DOHH2 (cell line): ENCODE measurements around the gene MCOLN1.

ENCODE experiments used
- H3F3A ChIP-seq: fragments of 200-600 bp; sonication (generic), shearing (Covaris generic); 2 replicates; pipeline ENCODE4 v1.6.0; 2016; ENCODE audit warnings: antibody characterized with exemption, mild to moderate bottlenecking; ENCODE audit not compliant: control insufficient read depth, insufficient read depth
- H3K27ac ChIP-seq: fragments of 200-600 bp; sonication (generic); 2 replicates; pipeline ENCODE4 v1.5.1; 2014; ENCODE audit warnings: low read depth, mild to moderate bottlenecking, low read length, moderate library complexity
- H3K27me3 ChIP-seq: fragments of 200-600 bp; sonication (generic); 2 replicates; pipeline ENCODE4 v1.6.1; 2014; ENCODE audit warnings: mild to moderate bottlenecking, low read length, mixed read lengths; ENCODE audit not compliant: control insufficient read depth
- H3K36me3 ChIP-seq: fragments of 200-600 bp; sonication (generic); 2 replicates; pipeline ENCODE4 v1.6.1; 2014; ENCODE audit warnings: mild to moderate bottlenecking, low read length, moderate library complexity, mixed read lengths; ENCODE audit not compliant: control insufficient read depth
- H3K4me1 ChIP-seq: fragments of 200-600 bp; sonication (generic); 2 replicates; pipeline ENCODE4 v1.6.1; 2014; ENCODE audit warnings: mild to moderate bottlenecking, low read length, mixed read lengths; ENCODE audit not compliant: control insufficient read depth
- H3K4me2 ChIP-seq: fragments of 200-600 bp; sonication (generic); 2 replicates; pipeline ENCODE4 v1.6.0; 2014; ENCODE audit warnings: mild to moderate bottlenecking, low read length, moderate library complexity
- H3K4me3 ChIP-seq: fragments of 200-600 bp; sonication (generic); 2 replicates; pipeline ENCODE4 v1.5.1; 2014; ENCODE audit warnings: mild to moderate bottlenecking, low read length, mixed read lengths
- H3K79me2 ChIP-seq: fragments of 200-600 bp; sonication (generic); 2 replicates; pipeline ENCODE4 v1.6.1; 2014; ENCODE audit warnings: mild to moderate bottlenecking, low read length, mixed read lengths; ENCODE audit not compliant: control insufficient read depth
- H3K9me2 ChIP-seq: fragments of 200-600 bp; sonication (generic); replicated peaks from 2 replicates; pipeline ENCODE4 v1.6.1; 2014; ENCODE audit warnings: mild to moderate bottlenecking, low read length, mixed read lengths; ENCODE audit not compliant: control insufficient read depth
- H3K9me3 ChIP-seq: fragments of 200-600 bp; sonication (generic); 2 replicates; pipeline ENCODE4 v1.6.1; 2014; ENCODE audit warnings: antibody characterized with exemption, low read length, mixed read lengths; ENCODE audit not compliant: control insufficient read depth, insufficient read depth
- H4K20me1 ChIP-seq: fragments of 200-600 bp; sonication (generic); 2 replicates; pipeline ENCODE4 v1.6.0; 2014; ENCODE audit warnings: low read depth, mild to moderate bottlenecking, antibody characterized with exemption, low read length, moderate library complexity; ENCODE audit not compliant: control insufficient read depth, insufficient read depth
- EZH2phosphoT487 ChIP-seq: fragments of 200-600 bp; sonication (generic); IDR thresholded peaks from 2 replicates; pipeline ENCODE4 v1.6.1; 2017; ENCODE audit warnings: borderline replicate concordance, mild to moderate bottlenecking, antibody characterized with exemption, low read length, moderate library complexity, mixed read lengths
- TF ChIP-seq, protein P1 (sequence below): fragments of 200-600 bp; sonication (generic); IDR thresholded peaks from one replicate; pipeline ENCODE4 v1.5.1; 2014; ENCODE audit warnings: antibody characterized with exemption, mild to moderate bottlenecking, low read depth, low read length; ENCODE audit not compliant: poor library complexity, severe bottlenecking

The MCOLN1 gene

DNA sequence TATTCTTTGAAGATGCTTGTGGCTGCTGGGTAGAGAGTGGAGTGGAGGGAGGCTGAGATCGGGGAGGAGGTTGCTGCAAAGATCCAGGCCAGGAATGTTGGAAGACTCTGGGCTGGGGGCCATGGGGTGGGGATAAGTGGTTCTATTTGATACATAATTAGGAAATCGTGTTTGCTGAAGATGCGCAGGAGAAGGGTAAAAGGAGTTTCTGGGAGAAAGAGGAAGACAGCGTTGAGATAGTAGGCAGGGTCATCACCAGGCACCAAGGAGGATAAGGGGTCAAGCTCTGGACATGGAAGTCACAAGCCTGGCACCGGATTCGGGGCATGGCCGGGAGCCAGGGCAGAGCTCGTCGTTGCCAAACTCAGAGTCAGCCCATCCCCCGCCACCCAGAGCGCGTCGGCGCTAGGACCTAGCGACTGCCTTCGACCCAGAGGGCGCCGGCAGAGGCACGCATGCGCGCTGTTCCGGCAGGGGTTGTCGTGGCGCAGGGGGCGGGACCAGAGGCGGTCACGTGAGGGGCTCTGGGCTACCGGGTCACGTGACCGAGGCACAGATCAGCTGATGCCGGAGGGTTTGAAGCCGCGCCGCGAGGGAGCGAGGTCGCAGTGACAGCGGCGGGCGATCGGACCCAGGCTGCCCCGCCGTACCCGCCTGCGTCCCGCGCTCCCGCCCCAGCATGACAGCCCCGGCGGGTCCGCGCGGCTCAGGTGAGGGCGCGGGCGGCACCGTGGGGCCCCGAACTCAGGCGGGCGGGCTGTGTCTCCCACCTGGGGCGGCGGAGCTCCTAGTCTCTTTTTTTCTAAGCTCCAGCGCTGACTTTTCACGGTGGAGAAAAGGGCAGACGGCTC is at the start of gene MCOLN1:
MCOLN1 (plus strand) TSS at position 553 of the 851 bp plus-strand sequence; CDS start at position 680, 127 bp downstream.
- H3K79me2 ChIP-seq = no peaks in the 10 kb centered on the region
- H3K27me3 ChIP-seq = peaks cover 12% of the 10 kb centered on the region
- H3K4me2 ChIP-seq = peak within 1 kb of the TSS; percentile 80
- H3K4me3 ChIP-seq = peak within 1 kb of the TSS; percentile 86
- no peaks in the 10 kb centered on the region for H3F3A ChIP-seq
- H3K36me3 ChIP-seq = no peaks in the 10 kb centered on the region
- TF ChIP-seq, protein P1, sequence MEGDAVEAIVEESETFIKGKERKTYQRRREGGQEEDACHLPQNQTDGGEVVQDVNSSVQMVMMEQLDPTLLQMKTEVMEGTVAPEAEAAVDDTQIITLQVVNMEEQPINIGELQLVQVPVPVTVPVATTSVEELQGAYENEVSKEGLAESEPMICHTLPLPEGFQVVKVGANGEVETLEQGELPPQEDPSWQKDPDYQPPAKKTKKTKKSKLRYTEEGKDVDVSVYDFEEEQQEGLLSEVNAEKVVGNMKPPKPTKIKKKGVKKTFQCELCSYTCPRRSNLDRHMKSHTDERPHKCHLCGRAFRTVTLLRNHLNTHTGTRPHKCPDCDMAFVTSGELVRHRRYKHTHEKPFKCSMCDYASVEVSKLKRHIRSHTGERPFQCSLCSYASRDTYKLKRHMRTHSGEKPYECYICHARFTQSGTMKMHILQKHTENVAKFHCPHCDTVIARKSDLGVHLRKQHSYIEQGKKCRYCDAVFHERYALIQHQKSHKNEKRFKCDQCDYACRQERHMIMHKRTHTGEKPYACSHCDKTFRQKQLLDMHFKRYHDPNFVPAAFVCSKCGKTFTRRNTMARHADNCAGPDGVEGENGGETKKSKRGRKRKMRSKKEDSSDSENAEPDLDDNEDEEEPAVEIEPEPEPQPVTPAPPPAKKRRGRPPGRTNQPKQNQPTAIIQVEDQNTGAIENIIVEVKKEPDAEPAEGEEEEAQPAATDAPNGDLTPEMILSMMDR = no peak
- no peak for TF ChIP-seq EZH2phosphoT487
- peaks cover 14% of the 10 kb centered on the region for H3K4me1 ChIP-seq
- no peaks in the 10 kb centered on the region for H4K20me1 ChIP-seq
- no peaks in the 10 kb centered on the region for H3K9me3 ChIP-seq
- no peaks in the 10 kb centered on the region for H3K9me2 ChIP-seq
- H3K27ac ChIP-seq = no peak within 1 kb of the TSS

DNA sequence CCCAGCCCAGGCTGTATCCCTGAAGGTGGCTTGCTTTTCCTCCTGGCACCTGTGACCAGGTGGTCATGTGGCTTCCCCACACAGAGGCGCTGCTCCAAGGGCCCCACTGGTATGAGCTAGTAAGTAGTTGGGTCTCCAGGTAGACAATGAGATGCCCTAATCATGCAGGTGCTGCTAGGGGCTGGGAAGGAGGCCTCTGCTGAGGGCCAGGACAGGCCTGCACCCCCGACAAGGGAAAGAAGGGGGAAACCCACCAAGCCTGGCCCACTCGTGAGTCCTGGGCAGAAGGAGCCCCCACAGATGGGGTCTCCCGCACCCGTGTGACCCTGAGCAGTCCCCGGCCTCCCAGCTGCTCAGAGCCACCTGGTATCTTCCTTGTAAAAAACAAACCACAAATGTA is 46.8 kb upstream of the MCOLN1 start:
- H3K79me2 ChIP-seq = no peaks in the 10 kb centered on the region
- peaks cover 14% of the 10 kb centered on the region for H3F3A ChIP-seq
- peaks cover 19% of the 10 kb centered on the region for H3K36me3 ChIP-seq
- H3K4me2 ChIP-seq = no peak overlapping the region
- H3K27me3 ChIP-seq = no peaks in the 10 kb centered on the region
- no peaks in the 10 kb centered on the region; the same call in 1 of the 2 replicates for H4K20me1 ChIP-seq
- H3K9me3 ChIP-seq = no peaks in the 10 kb centered on the region
- TF ChIP-seq EZH2phosphoT487 = no peak
- TF ChIP-seq, protein P1 = no peak
- no peaks in the 10 kb centered on the region for H3K9me2 ChIP-seq
- H3K4me3 ChIP-seq = no peak overlapping the region
- H3K27ac ChIP-seq = no peak overlapping the region
- peaks cover 30% of the 10 kb centered on the region for H3K4me1 ChIP-seq

DNA sequence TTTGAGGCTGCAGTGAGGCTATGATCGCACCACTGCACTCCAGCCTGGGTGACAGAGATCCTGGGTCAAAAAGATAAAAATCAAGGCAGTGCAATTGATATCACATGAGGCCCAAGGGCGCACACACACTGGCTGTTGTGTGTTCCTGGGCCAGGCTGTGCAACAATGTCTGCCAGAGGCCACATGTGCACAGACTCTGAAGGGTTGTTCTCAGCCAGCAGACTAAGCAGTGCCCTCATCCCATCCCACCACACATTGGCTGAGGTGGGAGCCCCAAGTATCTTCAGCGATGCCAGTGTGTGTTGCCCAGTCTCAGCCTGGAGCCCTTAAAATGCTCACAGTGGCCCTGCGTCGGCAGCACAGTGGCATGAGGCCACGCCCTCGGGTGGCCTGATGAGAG is 46.2 kb upstream of the MCOLN1 start:
- H3F3A ChIP-seq = peaks cover 12% of the 10 kb centered on the region
- no peak overlapping the region for H3K27ac ChIP-seq
- no peaks in the 10 kb centered on the region for H3K27me3 ChIP-seq
- H3K79me2 ChIP-seq = no peaks in the 10 kb centered on the region
- no peak overlapping the region for H3K4me3 ChIP-seq
- H3K4me1 ChIP-seq = peaks cover 25% of the 10 kb centered on the region
- TF ChIP-seq, protein P1 = no peak
- TF ChIP-seq EZH2phosphoT487 = no peak
- peaks cover 13% of the 10 kb centered on the region for H3K36me3 ChIP-seq
- no peak overlapping the region for H3K4me2 ChIP-seq
- no peaks in the 10 kb centered on the region for H3K9me2 ChIP-seq
- H4K20me1 ChIP-seq = no peaks in the 10 kb centered on the region; the same call in 1 of the 2 replicates
- no peaks in the 10 kb centered on the region for H3K9me3 ChIP-seq
